Kidney (tissue), 22 donors: ENCODE measurements around the gene ZNF350. TPM values are rescaled to one million over a fixed set of nuclear protein-coding genes. Genes with fewer than 3 reads are reported as not detected.
A peak's percentile ranks its signal among the peaks of the same experiment; 100 is the strongest.

ENCODE experiments used
- DNase-seq, 5 donors: peaks; one replicate each; pipeline ENCODE4 v3.0.0-alpha.2; 2013 to 2020
- FAIRE-seq: peaks from 2 replicates; lab custom pipeline; 2012; peaks lifted over from hg19 to GRCh38; lab: Jason Lieb, UNC
- H3K27ac ChIP-seq, 2 donors: one replicate each; pipeline ENCODE4 v1.7.0; 2013; ENCODE audit warnings: low read depth in 2 of 2, low read length in 2 of 2, inconsistent platforms in 1 of 2
- H3K27me3 ChIP-seq: one replicate; pipeline ENCODE4 v1.7.1; 2013; ENCODE audit warnings: low read length, inconsistent platforms; ENCODE audit not compliant: control insufficient read depth, insufficient read depth
- H3K36me3 ChIP-seq, 3 donors: one replicate each; pipeline versions ENCODE4 v1.7.0 to v1.7.1; 2013; ENCODE audit warnings: low read length in 3 of 3, control low read depth in 1 of 3, inconsistent platforms in 1 of 3; ENCODE audit not compliant: insufficient read depth in 3 of 3, control insufficient read depth in 2 of 3
- H3K4me1 ChIP-seq, 3 donors: one replicate each; pipeline versions ENCODE4 v1.7.0 to v1.7.1; 2013; ENCODE audit warnings: low read length in 3 of 3, inconsistent platforms in 1 of 3, low read depth in 1 of 3; ENCODE audit not compliant: control insufficient read depth in 2 of 3, insufficient read depth in 2 of 3
- H3K4me3 ChIP-seq, 3 donors: one replicate each; pipeline versions ENCODE4 v1.7.0 to v1.8.1; 2013; ENCODE audit warnings: low read length in 3 of 3, control low read depth in 1 of 3, inconsistent platforms in 1 of 3
- H3K9ac ChIP-seq, 3 donors: one replicate each; pipeline versions ENCODE4 v1.7.0 to v1.7.1; 2013; ENCODE audit warnings: low read length in 3 of 3, control low read depth in 1 of 3, inconsistent platforms in 1 of 3
- H3K9me3 ChIP-seq, 3 donors: one replicate each; pipeline versions ENCODE4 v1.7.0 to v1.7.1; 2013; ENCODE audit warnings: low read length in 3 of 3, control low read depth in 1 of 3, inconsistent platforms in 1 of 3; ENCODE audit not compliant: control insufficient read depth in 2 of 3, insufficient read depth in 1 of 3
- intact Hi-C: fragments of 100-400 bp; cut with DNase I; formaldehyde crosslinking; loops from one replicate; pipeline ENCODE4 v1.11.1; 2022
- long read RNA-seq, 10 donors: library from polyadenylated mRNA in 1 of 10; unstranded in 1 of 10; transcript quantifications; one replicate each; pipeline ENCODE4 v2.0.0 and lab custom pipeline, GENCODE V29; 2021 to 2026
- polyA plus RNA-seq: library from polyadenylated mRNA; stranded (reverse); fragments of 350-450 nt; fragmentation: Illumina TruSeq; extraction: RNeasy Lipid Tissue Mini Kit (QIAGEN cat#74804); gene quantifications from one replicate; pipeline ENCODE4 v1.2.3, GENCODE V29; 2014; ENCODE audit warnings: low read depth, low replicate concordance; ENCODE audit not compliant: insufficient read depth
- total RNA-seq: library from RNA; stranded (reverse); fragmentation: NEBNext Ultra II Directional; extraction: Animal tissue kit (Norgen Biotek cat#: 25700); gene quantifications from one replicate; pipeline ENCODE4 v1.2.1, GENCODE V29; 2021
- TF ChIP-seq, protein P1 (sequence below): IDR thresholded peaks from 3 replicates; pipeline ENCODE4 v1.5.1; 2012; ENCODE audit warnings: mild to moderate bottlenecking, moderate library complexity, borderline replicate concordance; ENCODE audit not compliant: insufficient read depth; ENCODE audit errors: extremely low read depth
- donor health status: control.
- donor health status: control.
- donor health status: control.
- donor health status: control.
- donor health status: control.
- donor health status: DM: yes; HTN: yes; CAD: no.
- donor health status: Normal renal cell carcinoma (clear cell type).

ZNF350 gene
- 18.9 TPM for total RNA-seq
- polyA plus RNA-seq, result 7.8 TPM
- long read RNA-seq, donor 1, partial matches to known transcripts, result 0 of 3 reads
- long read RNA-seq, donor 1, other reads (novel, unspliced or antisense), result 0 of 3 reads
- long read RNA-seq, donor 2, partial matches to known transcripts, result 0 of 2 reads
- long read RNA-seq, donor 2, other reads (novel, unspliced or antisense), result 0 of 2 reads
- long read RNA-seq, donor 3, partial matches to known transcripts, result 0 of 4 reads
- long read RNA-seq, donor 3, other reads (novel, unspliced or antisense), result 0 of 4 reads
- long read RNA-seq, donor 4, partial matches to known transcripts, result 0 of 1 reads
- long read RNA-seq, donor 4, other reads (novel, unspliced or antisense), result 0 of 1 reads
- long read RNA-seq, donor 5, partial matches to known transcripts, result 0 of 1 reads
- long read RNA-seq, donor 5, other reads (novel, unspliced or antisense), result 0 of 1 reads
- long read RNA-seq, donor 6, partial matches to known transcripts, result 0 of 2 reads
- long read RNA-seq, donor 6, other reads (novel, unspliced or antisense), result 0 of 2 reads
- long read RNA-seq, donor 7, transcript ZNF350-201 (5 exons, 2,338 nt), result major isoform, 13 of 15 reads
- long read RNA-seq, donor 7, partial matches to known transcripts, result 0 of 15 reads
- long read RNA-seq, donor 7, other reads (novel, unspliced or antisense), result 0 of 15 reads
- long read RNA-seq, donor 8, partial matches to known transcripts, result 0 of 3 reads
- long read RNA-seq, donor 8, other reads (novel, unspliced or antisense), result 0 of 3 reads
- long read RNA-seq, donor 9, result 0 reads
- long read RNA-seq, donor 10, partial matches to known transcripts, result 0 of 4 reads
- long read RNA-seq, donor 10, other reads (novel, unspliced or antisense), result 0 of 4 reads

DNA sequence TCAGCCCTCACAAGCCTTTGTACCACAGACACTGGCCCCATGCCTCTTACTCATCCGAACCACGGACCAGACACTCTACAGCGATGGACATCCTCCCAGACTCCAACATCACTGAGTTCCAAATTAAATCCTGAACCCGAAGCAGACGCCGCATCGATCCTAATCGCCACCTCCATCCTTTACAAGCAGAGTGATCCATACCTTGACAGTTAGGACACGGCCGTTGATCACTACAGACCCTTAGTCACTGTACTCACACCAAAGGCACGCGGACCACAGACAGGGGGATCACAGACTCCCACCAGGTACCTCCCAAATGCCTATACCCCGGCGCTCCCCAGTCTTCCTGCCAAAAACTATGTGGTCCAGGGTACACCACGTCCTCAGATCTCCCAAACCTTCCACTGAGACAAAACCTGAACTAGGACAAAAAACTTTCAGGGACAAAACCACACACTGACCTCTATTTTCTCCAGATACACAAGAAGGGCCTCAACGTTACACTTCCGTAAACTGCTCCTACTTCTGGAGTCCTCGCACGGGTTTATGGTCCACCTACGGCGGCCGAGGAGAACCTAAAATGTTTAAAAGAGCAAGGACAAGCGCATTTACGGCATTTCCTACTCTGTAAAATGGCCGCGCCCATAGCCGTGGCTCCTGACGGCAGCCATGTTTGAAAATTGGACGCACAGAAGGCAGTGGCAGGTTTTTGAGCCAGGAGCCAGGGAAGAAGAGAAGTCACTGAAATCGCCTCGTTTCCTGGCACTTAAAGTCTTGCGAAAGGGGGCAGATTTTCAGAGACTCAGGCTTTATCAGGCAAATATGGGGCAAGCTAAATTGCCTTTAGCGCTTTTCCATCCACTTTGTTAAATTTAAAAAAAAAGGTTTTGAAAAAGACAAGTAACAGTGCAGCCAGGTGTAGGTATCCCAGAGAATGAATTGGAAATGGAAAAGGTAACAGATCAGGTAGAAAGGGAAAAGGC is at the start of gene ZNF350:
Gene ZNF350 (minus strand): TSS at position 532 of the 983 bp plus-strand sequence. CDS start 12,480 bp downstream, outside the sequence.
- Histone ChIP-seq H3K9ac (peak within 1 kb of the TSS; percentile 97 to 99 (median 98)), H3K36me3 (no peaks in the 10 kb centered on the region), H3K27me3 (no peaks in the 10 kb centered on the region), H3K27ac (peak within 1 kb of the TSS in 1 of 2 donors; percentile 61), H3K4me3 (peak within 1 kb of the TSS; percentile 95 to 100 (median 100)), H3K4me1 (peaks cover 0 to 6% (median 0%) of the 10 kb centered on the region in 3 donors), H3K9me3 (peaks cover 0 to 4% (median 3%) of the 10 kb centered on the region in 3 donors)
- TF ChIP-seq, protein P1, sequence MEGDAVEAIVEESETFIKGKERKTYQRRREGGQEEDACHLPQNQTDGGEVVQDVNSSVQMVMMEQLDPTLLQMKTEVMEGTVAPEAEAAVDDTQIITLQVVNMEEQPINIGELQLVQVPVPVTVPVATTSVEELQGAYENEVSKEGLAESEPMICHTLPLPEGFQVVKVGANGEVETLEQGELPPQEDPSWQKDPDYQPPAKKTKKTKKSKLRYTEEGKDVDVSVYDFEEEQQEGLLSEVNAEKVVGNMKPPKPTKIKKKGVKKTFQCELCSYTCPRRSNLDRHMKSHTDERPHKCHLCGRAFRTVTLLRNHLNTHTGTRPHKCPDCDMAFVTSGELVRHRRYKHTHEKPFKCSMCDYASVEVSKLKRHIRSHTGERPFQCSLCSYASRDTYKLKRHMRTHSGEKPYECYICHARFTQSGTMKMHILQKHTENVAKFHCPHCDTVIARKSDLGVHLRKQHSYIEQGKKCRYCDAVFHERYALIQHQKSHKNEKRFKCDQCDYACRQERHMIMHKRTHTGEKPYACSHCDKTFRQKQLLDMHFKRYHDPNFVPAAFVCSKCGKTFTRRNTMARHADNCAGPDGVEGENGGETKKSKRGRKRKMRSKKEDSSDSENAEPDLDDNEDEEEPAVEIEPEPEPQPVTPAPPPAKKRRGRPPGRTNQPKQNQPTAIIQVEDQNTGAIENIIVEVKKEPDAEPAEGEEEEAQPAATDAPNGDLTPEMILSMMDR, result peak; percentile 7
- DNase-seq (peak; percentile 93 to 99 (median 95)), FAIRE-seq (peak; percentile 94)
- intact Hi-C loops, result no loop called here

DNA sequence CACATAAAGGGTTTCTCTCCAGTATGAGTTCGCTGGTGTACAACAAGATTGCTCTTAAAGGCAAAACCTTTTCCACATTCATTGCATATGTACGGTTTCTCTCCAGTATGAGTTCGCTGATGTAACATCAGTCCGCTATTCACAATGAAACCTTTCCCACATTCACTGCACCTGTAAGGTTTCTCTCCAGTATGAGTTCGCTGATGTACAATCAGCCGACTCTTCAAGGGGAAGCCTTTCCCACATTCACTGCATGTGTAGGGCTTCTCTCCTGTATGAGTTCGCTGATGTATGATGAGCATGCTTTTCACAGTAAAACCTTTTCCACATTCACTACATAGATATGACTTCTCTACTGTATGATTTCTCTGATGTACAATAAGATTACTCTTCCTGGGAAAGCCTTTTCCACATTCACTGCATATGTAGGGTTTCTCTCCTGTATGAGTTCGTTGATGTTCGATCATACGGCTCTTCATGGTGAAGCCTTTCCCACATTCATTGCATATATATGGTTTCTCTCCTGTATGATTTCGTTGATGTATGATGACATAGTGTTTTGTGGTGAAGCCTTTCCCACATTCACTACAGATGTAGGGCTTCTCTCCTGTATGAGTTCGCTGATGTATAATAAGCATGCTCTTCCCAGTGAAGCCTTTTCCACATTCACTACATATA is 47.5 kb upstream of the ZNF350 start:
- Histone ChIP-seq H3K4me1 (no peaks in the 10 kb centered on the region), H3K4me3 (peak overlapping the region in 2 of 3 donors; percentile 16 to 39), H3K27ac (no peak overlapping the region), H3K27me3 (no peaks in the 10 kb centered on the region), H3K9me3 (peaks cover 21 to 71% (median 48%) of the 10 kb centered on the region in 3 donors), H3K36me3 (peaks cover 37 to 59% (median 50%) of the 10 kb centered on the region in 3 donors), H3K9ac (no peak overlapping the region)
- intact Hi-C loops, result no loop called here
- FAIRE-seq (no peak), DNase-seq (no peak)
- TF ChIP-seq, protein P1, result no peak

DNA sequence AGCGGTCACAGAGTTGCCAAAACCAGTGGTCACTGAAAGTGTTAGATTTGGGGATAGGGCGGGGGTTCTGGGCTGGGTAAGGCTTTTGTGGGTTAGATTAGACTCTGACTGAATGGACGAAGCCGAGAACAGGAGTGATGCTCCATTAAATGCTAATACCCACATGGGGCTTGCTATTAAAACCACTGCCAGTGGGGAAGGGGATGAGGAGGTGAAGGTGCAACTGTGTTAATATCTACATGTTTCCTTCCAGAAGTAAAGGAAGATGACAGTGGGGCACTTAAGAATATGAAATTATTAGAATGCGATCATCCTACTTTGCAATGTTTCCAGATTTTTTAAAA is 42.1 kb upstream of the ZNF350 start:
- peak overlapping the region; percentile 87 to 99 (median 97) for H3K4me3 ChIP-seq
- TF ChIP-seq, protein P1, result no peak
- peaks cover 4 to 28% (median 20%) of the 10 kb centered on the region in 3 donors for H3K9me3 ChIP-seq
- H3K4me1 ChIP-seq, result peaks cover 0 to 5% (median 0%) of the 10 kb centered on the region in 3 donors
- no peaks in the 10 kb centered on the region for H3K27me3 ChIP-seq
- peaks cover 8 to 21% (median 15%) of the 10 kb centered on the region in 3 donors for H3K36me3 ChIP-seq
- peak overlapping the region; percentile 84 to 96 for H3K27ac ChIP-seq
- intact Hi-C loops, result no loop called here
- H3K9ac ChIP-seq, result peak overlapping the region; percentile 0 to 97 (median 96)
- FAIRE-seq (no peak), DNase-seq (no peak)
